Brain microvascular endothelial cell (primary cell): ENCODE measurements around the gene MECR.

Source experiments
- DNase-seq: peaks from one replicate; pipeline ENCODE4 v3.0.0-alpha.2; 2020
- H3K27ac ChIP-seq: fragments of 250-450 bp; sonication (Bioruptor Pico); 2 replicates; pipeline ENCODE4 v1.5.1; 2020; ENCODE audit warnings: mild to moderate bottlenecking, moderate library complexity
- H3K27me3 ChIP-seq: fragments of 250-450 bp; sonication (Bioruptor Pico); replicated peaks from 2 replicates; pipeline ENCODE4 v1.5.1; 2020; ENCODE audit warnings: mild to moderate bottlenecking
- H3K36me3 ChIP-seq: fragments of 250-450 bp; sonication (Bioruptor Pico); replicated peaks from 2 replicates; pipeline ENCODE4 v1.5.1; 2020; ENCODE audit warnings: mild to moderate bottlenecking
- H3K4me3 ChIP-seq: 2 replicates; pipeline ENCODE4 v1.5.1; 2011; ENCODE audit warnings: low read depth, mild to moderate bottlenecking, control low read depth, low read length, moderate library complexity
- CTCF ChIP-seq: IDR thresholded peaks from 2 replicates; pipeline ENCODE4 v1.5.1; 2011; ENCODE audit warnings: low read depth, mild to moderate bottlenecking, moderate library complexity, low read length, control low read depth, inconsistent platforms; ENCODE audit errors: missing control alignments
- in situ Hi-C: cut with HindIII; loops from 2 replicates; pipeline ENCODE4 v1.10.0; 2017; ENCODE audit warnings: low sequenced_read_pairs, low pct_ligation_motif_present

Gene MECR

GRCh38 chr1:29253180-29253579 is 22.4 kb upstream of the MECR start:
- Histone ChIP-seq H3K27ac (no peak overlapping the region), H3K4me3 (no peak overlapping the region), H3K27me3 (no peaks in the 10 kb centered on the region), H3K36me3 (no peaks in the 10 kb centered on the region)
- no peak for DNase-seq
- in situ Hi-C loops, result no loop called here
- TF ChIP-seq CTCF, result no peak

- no peak for TF ChIP-seq CTCF
These were observed 20.7 kb upstream of the MECR start for GRCh38 chr1:29251164-29252124.

GRCh38 chr1:29249951-29250581 is 19.3 kb upstream of the MECR start:
- no peaks in the 10 kb centered on the region for H3K36me3 ChIP-seq
- DNase-seq, result no peak
- no peak for TF ChIP-seq CTCF
- in situ Hi-C loops, result loop anchor here (25.0 kb wide), 2 partner anchors 462 to 1437 kb away; no protein-coding TSS in a partner anchor
- H3K4me3 ChIP-seq, result no peak overlapping the region
- H3K27ac ChIP-seq, result no peak overlapping the region
- no peaks in the 10 kb centered on the region for H3K27me3 ChIP-seq

More at GRCh38 chr1:29251164-29252124, 20.7 kb upstream of the MECR start:
- in situ Hi-C loops, result no loop called here
- no peak overlapping the region for H3K27ac ChIP-seq
- H3K27me3 ChIP-seq, result no peaks in the 10 kb centered on the region
- H3K36me3 ChIP-seq, result no peaks in the 10 kb centered on the region
- DNase-seq, result no peak
- H3K4me3 ChIP-seq, result no peak overlapping the region

- H3K4me3 ChIP-seq, result no peak overlapping the region
- peak; percentile 56 for DNase-seq
- in situ Hi-C loops, result loop anchor here (25.0 kb wide), 2 partner anchors 463 to 1438 kb away; no protein-coding TSS in a partner anchor
- H3K36me3 ChIP-seq, result no peaks in the 10 kb centered on the region
- H3K27me3 ChIP-seq, result no peaks in the 10 kb centered on the region
- no peak for TF ChIP-seq CTCF
- peak overlapping the region; percentile 17 for H3K27ac ChIP-seq
These were observed 18.5 kb upstream of the MECR start for GRCh38 chr1:29249170-29249691.

- DNase-seq, result no peak
- TF ChIP-seq CTCF, result no peak
- H3K27me3 ChIP-seq, result no peaks in the 10 kb centered on the region
- in situ Hi-C loops, result loop anchor here (25.0 kb wide), 2 partner anchors 464 to 1439 kb away; no protein-coding TSS in a partner anchor
- H3K4me3 ChIP-seq, result no peak overlapping the region
- H3K27ac ChIP-seq, result no peak overlapping the region
- H3K36me3 ChIP-seq, result no peaks in the 10 kb centered on the region
These were observed 17.7 kb upstream of the MECR start for GRCh38 chr1:29248409-29248808.
